ENCODE data around the gene SLC11A1.

SLC11A1 gene

GRCh38 chr2:218430721-218431120 lies 48.6 kb downstream of the SLC11A1 start:
- no peak for TF ChIP-seq CTCF (IDR thresholded peaks at IDR 0.05; ENCODE audit: low read depth, low read length)
- Histone ChIP-seq H3K9me3 (ENCODE audit: severe bottlenecking) (no peaks in the 10 kb centered on the region), H3K27me3 (ENCODE audit: insufficient read depth, low read depth, severe bottlenecking) (no peaks in the 10 kb centered on the region), H3K27ac (no peak overlapping the region), H3K4me3 (ENCODE audit: low read depth, low read length) (no peak overlapping the region), H3K36me3 (no peaks in the 10 kb centered on the region)
- no peak for DNase-seq

GRCh38 chr2:218431878-218432277 lies 49.8 kb downstream of the SLC11A1 start:
- Histone ChIP-seq H3K27ac (no peak overlapping the region), H3K27me3 (ENCODE audit: insufficient read depth, low read depth, severe bottlenecking) (no peaks in the 10 kb centered on the region), H3K4me3 (ENCODE audit: low read depth, low read length) (no peak overlapping the region), H3K36me3 (no peaks in the 10 kb centered on the region), H3K9me3 (ENCODE audit: severe bottlenecking) (no peaks in the 10 kb centered on the region)
- no peak for TF ChIP-seq CTCF (IDR thresholded peaks at IDR 0.05; ENCODE audit: low read depth, low read length)
- DNase-seq: no peak

- no peaks in the 10 kb centered on the region for H3K36me3 ChIP-seq
These were observed 50.7 kb downstream of the SLC11A1 start for GRCh38 chr2:218432676-218433365.

GRCh38 chr2:218434456-218434855 lies 52.4 kb downstream of the SLC11A1 start:
- Histone ChIP-seq H3K36me3 (no peaks in the 10 kb centered on the region), H3K9me3 (ENCODE audit: severe bottlenecking) (no peaks in the 10 kb centered on the region), H3K4me3 (ENCODE audit: low read depth, low read length) (no peak overlapping the region), H3K27me3 (ENCODE audit: insufficient read depth, low read depth, severe bottlenecking) (no peaks in the 10 kb centered on the region), H3K27ac (no peak overlapping the region)
- TF ChIP-seq CTCF (IDR thresholded peaks at IDR 0.05; ENCODE audit: low read depth, low read length): no peak
- no peak for DNase-seq

More at GRCh38 chr2:218432676-218433365, 50.7 kb downstream of the SLC11A1 start:
- no peak for DNase-seq
- H3K27ac ChIP-seq: no peak overlapping the region
- H3K27me3 ChIP-seq (ENCODE audit: insufficient read depth, low read depth, severe bottlenecking): no peaks in the 10 kb centered on the region
- no peak overlapping the region for H3K4me3 ChIP-seq (ENCODE audit: low read depth, low read length)
- TF ChIP-seq CTCF (IDR thresholded peaks at IDR 0.05; ENCODE audit: low read depth, low read length): no peak
- no peaks in the 10 kb centered on the region for H3K9me3 ChIP-seq (ENCODE audit: severe bottlenecking)

GRCh38 chr2:218435003-218435982 lies 53.2 kb downstream of the SLC11A1 start:
- DNase-seq: no peak
- Histone ChIP-seq H3K27ac (no peak overlapping the region), H3K36me3 (no peaks in the 10 kb centered on the region), H3K27me3 (ENCODE audit: insufficient read depth, low read depth, severe bottlenecking) (no peaks in the 10 kb centered on the region), H3K9me3 (ENCODE audit: severe bottlenecking) (no peaks in the 10 kb centered on the region), H3K4me3 (ENCODE audit: low read depth, low read length) (no peak overlapping the region)
- no peak for TF ChIP-seq CTCF (IDR thresholded peaks at IDR 0.05; ENCODE audit: low read depth, low read length)

All from WERI-Rb-1 (cell line).